Upper lobe of right lung (tissue), 1 donor: ENCODE results near the gene ANXA2. TPM values are rescaled to one million over a fixed set of nuclear protein-coding genes. Genes with fewer than 3 reads are reported as not detected.

Experiments
- ATAC-seq: fragments of 200-7000 bp; cut with Tn5 transposase; one replicate; pipeline ENCODE4 v1.9.1; 2020; ENCODE audit warnings: mild to moderate bottlenecking, moderate library complexity
- DNase-seq: peaks from one replicate; pipeline ENCODE4 v3.0.0-alpha.2; 2020
- H3K27ac ChIP-seq: fragments of 200-600 bp; one replicate; pipeline ENCODE4 v1.8.0; 2022
- H3K27me3 ChIP-seq: fragments of 200-600 bp; one replicate; pipeline ENCODE4 v1.8.0; 2022; ENCODE audit warnings: mild to moderate bottlenecking
- H3K36me3 ChIP-seq: fragments of 200-600 bp; one replicate; pipeline ENCODE4 v1.8.0; 2022
- H3K4me1 ChIP-seq: fragments of 200-600 bp; one replicate; pipeline ENCODE4 v1.8.0; 2022
- H3K4me3 ChIP-seq: fragments of 200-600 bp; one replicate; pipeline ENCODE4 v1.8.0; 2022; ENCODE audit warnings: mild to moderate bottlenecking
- H3K9me3 ChIP-seq: fragments of 200-600 bp; one replicate; pipeline ENCODE4 v1.8.0; 2022
- CTCF ChIP-seq: fragments of 200-600 bp; IDR thresholded peaks from one replicate; pipeline ENCODE4 v1.8.0; 2022; ENCODE audit warnings: antibody characterized with exemption
- intact Hi-C: fragments of 100-400 bp; cut with DNase I; formaldehyde crosslinking; loops from one replicate; pipeline ENCODE4 v1.11.0; 2022
- total RNA-seq: library from RNA; stranded (reverse); fragmentation: NEBNext Ultra II Directional; extraction: Animal tissue kit (Norgen Biotek cat#: 25700); gene quantifications from one replicate; pipeline ENCODE4 v1.2.1, GENCODE V29; 2021
- donor health status: DM: no; HTN: yes; CAD: no; lungs with severe emphysema.

The ANXA2 gene
- total RNA-seq, 1 donor from 2014 or later = 818 TPM

- DNase-seq (no peak), ATAC-seq (no peak)
- Histone ChIP-seq H3K27me3 (no peaks in the 10 kb centered on the region), H3K27ac (peak overlapping the region; percentile 9), H3K36me3 (peaks cover 9% of the 10 kb centered on the region), H3K4me3 (no peak overlapping the region), H3K4me1 (peaks cover 18% of the 10 kb centered on the region), H3K9me3 (no peaks in the 10 kb centered on the region)
- intact Hi-C loops = no loop called here
- no peak for TF ChIP-seq CTCF
These were observed 2.1 kb upstream of the ANXA2 start for GRCh38 chr15:60399931-60400330.

- Histone ChIP-seq H3K4me3 (no peak overlapping the region), H3K27ac (peak overlapping the region; percentile 9), H3K36me3 (peaks cover 9% of the 10 kb centered on the region), H3K4me1 (peaks cover 23% of the 10 kb centered on the region), H3K27me3 (no peaks in the 10 kb centered on the region), H3K9me3 (no peaks in the 10 kb centered on the region)
- ATAC-seq (no peak), DNase-seq (no peak)
- TF ChIP-seq CTCF = no peak
- intact Hi-C loops = no loop called here
These were observed 1.6 kb upstream of the ANXA2 start for GRCh38 chr15:60399246-60399915.

- TF ChIP-seq CTCF = no peak
- DNase-seq (peak; percentile 86), ATAC-seq (peak; percentile 69)
- intact Hi-C loops = no loop called here
- Histone ChIP-seq H3K27me3 (no peaks in the 10 kb centered on the region), H3K4me3 (peak overlapping the region; percentile 84), H3K36me3 (peaks cover 9% of the 10 kb centered on the region), H3K4me1 (peaks cover 45% of the 10 kb centered on the region), H3K27ac (peak overlapping the region; percentile 95), H3K9me3 (no peaks in the 10 kb centered on the region)
These were observed 621 bp downstream of the ANXA2 start for GRCh38 chr15:60396958-60397771.

- Histone ChIP-seq H3K27me3 (no peaks in the 10 kb centered on the region), H3K4me3 (peak overlapping the region; percentile 84), H3K4me1 (peaks cover 51% of the 10 kb centered on the region), H3K27ac (peak overlapping the region; percentile 95), H3K9me3 (no peaks in the 10 kb centered on the region), H3K36me3 (peaks cover 9% of the 10 kb centered on the region)
- ATAC-seq (no peak), DNase-seq (no peak)
- TF ChIP-seq CTCF = no peak
- intact Hi-C loops = no loop called here
These were observed 1.2 kb downstream of the ANXA2 start for GRCh38 chr15:60396560-60396957.

GRCh38 chr15:60396100-60396499, 1.7 kb downstream of the ANXA2 start:
- peak overlapping the region; percentile 84 for H3K4me3 ChIP-seq
- H3K36me3 ChIP-seq = peaks cover 9% of the 10 kb centered on the region
- DNase-seq (no peak), ATAC-seq (no peak)
- no peaks in the 10 kb centered on the region for H3K9me3 ChIP-seq
- no peak for TF ChIP-seq CTCF
- intact Hi-C loops = no loop called here
- peaks cover 56% of the 10 kb centered on the region for H3K4me1 ChIP-seq
- peak overlapping the region; percentile 95 for H3K27ac ChIP-seq
- no peaks in the 10 kb centered on the region for H3K27me3 ChIP-seq
